Peyer's patch (tissue), 4 donors: Measurements from ENCODE around the gene CPED1. TPM values are rescaled to one million over a fixed set of nuclear protein-coding genes. Genes with fewer than 3 reads are reported as not detected.

Experiments
- DNase-seq, 3 donors: peaks; one replicate each; pipeline ENCODE4 v3.0.0-alpha.2; 2017 to 2019
- H3K27ac ChIP-seq, 4 donors: fragments of 200-600 bp; sonication (generic); one replicate each; pipeline ENCODE4 v1.5.1; 2016 to 2019
- H3K27me3 ChIP-seq, 2 donors: fragments of 200-600 bp; sonication (generic); one replicate each; pipeline ENCODE4 v1.5.1; 2019
- H3K36me3 ChIP-seq, 3 donors: fragments of 200-600 bp; sonication (generic); one replicate each; pipeline ENCODE4 v1.5.1; 2016 to 2019
- H3K4me1 ChIP-seq, 4 donors: fragments of 200-600 bp; sonication (generic); one replicate each; pipeline ENCODE4 v1.5.1; 2016 to 2019
- H3K4me3 ChIP-seq, 4 donors: fragments of 200-600 bp; sonication (generic); 1 replicate in 3 of 4; 2 replicates in 1 of 4; pipeline ENCODE4 v1.5.1; 2016 to 2019; ENCODE audit warnings: mild to moderate bottlenecking in 1 of 4
- H3K9me3 ChIP-seq, 4 donors: fragments of 200-600 bp; sonication (generic); one replicate each; pipeline ENCODE4 v1.5.1; 2016 to 2019; ENCODE audit warnings: mild to moderate bottlenecking in 1 of 4
- CTCF ChIP-seq, 6 experiments: fragments of 450-650 bp in 4 of 6; fragments of 200-600 bp in 2 of 6; sonication (generic) in 1 of 6; IDR thresholded peaks; one replicate each; pipeline ENCODE4 v1.5.1; 2017 to 2019; ENCODE audit warnings: antibody characterized with exemption in 6 of 6, mild to moderate bottlenecking in 3 of 6, moderate library complexity in 1 of 6
- POLR2A ChIP-seq, 2 donors: fragments of 450-650 bp; IDR thresholded peaks; one replicate each; pipeline ENCODE4 v1.5.1; 2017; ENCODE audit warnings: antibody characterized with exemption in 2 of 2, mild to moderate bottlenecking in 2 of 2, moderate library complexity in 2 of 2
- total RNA-seq, 4 donors: library from RNA; depleted of rRNA; stranded (reverse); fragments of >200 nt; gene quantifications; one replicate each; pipeline ENCODE4 v1.1.0, GENCODE V29; 2016

The CPED1 gene
- total RNA-seq, 4 donors from 2014 or later = 4.4 to 50.3 (median 8.5) TPM

DNA sequence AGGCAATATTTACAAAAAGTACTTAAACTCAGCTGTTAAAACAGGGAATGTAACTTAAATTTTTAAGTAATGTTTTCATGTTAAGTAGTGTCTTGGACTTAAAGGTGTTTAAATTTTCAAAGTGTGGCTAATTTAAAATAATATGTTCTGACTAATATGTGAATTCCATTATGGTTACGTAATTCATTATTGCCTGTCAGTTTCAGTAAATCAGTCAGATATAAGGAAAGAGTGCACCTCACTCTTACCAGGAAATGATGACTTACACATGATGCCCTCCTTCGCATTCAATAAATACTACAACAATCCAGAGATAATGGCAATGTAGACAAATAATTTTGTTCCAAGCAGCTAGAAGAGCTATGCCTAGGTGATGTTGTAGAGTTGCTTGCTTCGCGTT, 271.3 kb downstream of the CPED1 start:
- Histone ChIP-seq H3K4me3 (no peak overlapping the region), H3K36me3 (no peaks in the 10 kb centered on the region), H3K27ac (no peak overlapping the region), H3K9me3 (no peaks in the 10 kb centered on the region), H3K27me3 (no peaks in the 10 kb centered on the region), H3K4me1 (no peaks in the 10 kb centered on the region)
- no peak for DNase-seq
- TF ChIP-seq POLR2A (IDR thresholded peaks at IDR 0.05) (no peak), CTCF (IDR thresholded peaks at IDR 0.05) (no peak)

- H3K36me3 ChIP-seq = no peaks in the 10 kb centered on the region
- TF ChIP-seq POLR2A (IDR thresholded peaks at IDR 0.05) = no peak
- no peak for TF ChIP-seq CTCF (IDR thresholded peaks at IDR 0.05)
- DNase-seq = no peak
- no peaks in the 10 kb centered on the region for H3K4me1 ChIP-seq
- no peak overlapping the region for H3K4me3 ChIP-seq
- no peaks in the 10 kb centered on the region for H3K27me3 ChIP-seq
- H3K27ac ChIP-seq = no peak overlapping the region
- H3K9me3 ChIP-seq = no peaks in the 10 kb centered on the region
Observed at GRCh38 chr7:121261207-121261884, 272.8 kb downstream of the CPED1 start.

GRCh38 chr7:121262221-121262620, 273.7 kb downstream of the CPED1 start:
- TF ChIP-seq CTCF (IDR thresholded peaks at IDR 0.05) (no peak), POLR2A (IDR thresholded peaks at IDR 0.05) (no peak)
- no peaks in the 10 kb centered on the region for H3K36me3 ChIP-seq
- no peaks in the 10 kb centered on the region for H3K9me3 ChIP-seq
- H3K4me3 ChIP-seq = no peak overlapping the region
- DNase-seq = no peak
- no peaks in the 10 kb centered on the region for H3K27me3 ChIP-seq
- no peak overlapping the region for H3K27ac ChIP-seq
- no peaks in the 10 kb centered on the region for H3K4me1 ChIP-seq

DNA sequence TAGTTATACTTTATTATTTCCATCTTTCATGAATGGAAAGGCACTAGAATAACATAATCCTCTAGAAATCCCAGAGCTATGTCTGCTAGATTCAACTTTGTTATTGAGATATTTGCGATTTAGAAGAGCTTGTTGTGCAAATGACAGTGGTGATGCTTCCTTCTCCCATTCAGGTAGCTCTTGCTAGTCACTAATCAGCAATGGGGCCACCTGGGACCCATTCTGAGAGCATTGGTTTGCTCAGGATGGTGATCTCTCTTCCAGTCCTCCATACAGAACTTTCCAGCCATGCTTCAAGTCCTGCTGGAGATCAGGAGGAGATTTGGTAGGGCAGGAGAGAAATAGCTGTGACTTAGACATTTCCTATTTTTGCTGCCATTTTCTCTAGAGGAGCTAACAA, 274.5 kb downstream of the CPED1 start:
- H3K4me3 ChIP-seq = no peak overlapping the region
- no peak for TF ChIP-seq POLR2A (IDR thresholded peaks at IDR 0.05)
- no peak for TF ChIP-seq CTCF (IDR thresholded peaks at IDR 0.05)
- DNase-seq = no peak
- H3K4me1 ChIP-seq = no peaks in the 10 kb centered on the region
- no peaks in the 10 kb centered on the region for H3K9me3 ChIP-seq
- no peaks in the 10 kb centered on the region for H3K36me3 ChIP-seq
- no peak overlapping the region for H3K27ac ChIP-seq
- no peaks in the 10 kb centered on the region for H3K27me3 ChIP-seq

DNA sequence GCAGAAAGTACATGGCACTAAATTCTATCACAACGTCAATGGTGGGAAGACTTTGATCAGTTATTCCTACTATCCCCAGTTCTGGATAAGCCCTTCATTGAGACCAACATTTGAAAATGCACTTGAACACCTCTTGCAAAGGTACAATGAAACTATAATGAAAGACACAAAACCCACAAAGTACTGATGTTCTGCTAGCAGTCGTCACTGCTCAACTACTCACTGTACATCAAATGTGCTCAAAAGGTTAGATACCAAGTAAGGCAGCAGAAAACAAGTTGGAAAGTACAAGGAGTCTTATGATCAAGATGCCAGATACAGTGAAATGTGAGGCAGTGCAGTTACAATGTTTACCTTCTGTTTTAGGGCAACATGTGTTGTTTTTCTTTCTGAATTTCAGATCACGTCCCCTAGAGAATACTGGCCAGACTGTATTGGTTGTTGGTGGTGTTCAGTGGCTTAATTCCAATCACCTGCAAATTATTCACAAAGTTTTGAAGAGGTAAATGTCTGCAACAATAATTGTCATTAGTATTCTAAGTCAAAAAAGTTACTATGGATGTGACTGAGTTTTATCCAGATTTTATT, 277.9 kb downstream of the CPED1 start:
- TF ChIP-seq CTCF (IDR thresholded peaks at IDR 0.05) (no peak), POLR2A (IDR thresholded peaks at IDR 0.05) (no peak)
- DNase-seq = no peak
- Histone ChIP-seq H3K27me3 (no peaks in the 10 kb centered on the region), H3K9me3 (no peaks in the 10 kb centered on the region), H3K36me3 (no peaks in the 10 kb centered on the region), H3K4me1 (no peaks in the 10 kb centered on the region), H3K4me3 (no peak overlapping the region), H3K27ac (no peak overlapping the region)
